Measurements from ENCODE around the gene STRIT1.

The STRIT1 gene

DNA sequence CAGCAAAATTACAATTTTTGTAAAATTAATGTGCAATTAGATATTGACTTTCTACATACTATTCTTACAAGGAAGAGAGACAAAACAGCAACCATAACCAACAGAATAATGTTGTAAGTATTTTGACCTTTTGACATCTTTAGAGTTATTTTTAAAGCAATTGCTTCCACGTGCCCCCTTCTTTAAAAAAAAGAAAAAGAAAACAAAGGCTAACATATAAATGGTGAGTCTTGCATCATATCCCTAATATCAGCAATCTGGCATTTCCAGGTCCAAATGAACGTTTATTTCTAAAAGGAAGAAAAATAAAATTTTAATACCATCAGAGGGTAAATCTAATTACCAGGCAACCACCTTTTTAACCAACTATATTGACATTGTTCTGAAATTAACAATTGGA is 19.3 kb upstream of the STRIT1 start:
- Histone ChIP-seq H3K4me1 (ENCODE audit: insufficient read depth, low read length) (no peaks in the 10 kb centered on the region), H3K27me3 (ENCODE audit: control insufficient read depth in 1 of 2, insufficient read depth in 2 of 2, low read length in 2 of 2) (no peaks in the 10 kb centered on the region), H3K4me3 (ENCODE audit: low read depth in 1 of 2, low read length in 2 of 2) (no peak overlapping the region), H3K27ac (ENCODE audit: low read depth, low read length) (no peak overlapping the region), H3K9ac (ENCODE audit: low read length) (no peak overlapping the region), H3K9me3 (ENCODE audit: low read length) (no peaks in the 10 kb centered on the region), H3K36me3 (ENCODE audit: insufficient read depth, low read length) (no peaks in the 10 kb centered on the region)

DNA sequence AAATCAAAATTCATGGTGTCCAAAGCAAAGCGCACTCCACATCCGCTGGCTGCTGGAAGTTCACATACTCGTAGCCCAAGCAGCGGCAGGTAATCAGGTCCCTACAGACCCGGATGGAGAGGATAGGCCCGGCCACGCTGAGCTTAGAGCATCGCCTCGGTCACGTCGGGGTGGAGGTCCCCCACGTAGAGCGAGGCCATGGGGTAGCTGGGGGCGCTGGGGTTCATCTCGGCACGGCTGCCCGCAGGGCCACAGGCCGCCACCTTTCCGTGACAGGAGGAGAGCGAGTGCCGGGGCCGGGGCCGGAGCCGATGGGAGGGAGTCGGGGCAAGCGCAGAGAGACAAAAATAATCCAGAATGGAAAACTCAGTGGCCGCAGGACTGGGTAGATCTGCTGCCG is 16.1 kb upstream of the STRIT1 start:
- Histone ChIP-seq H3K4me3 (ENCODE audit: low read depth in 1 of 2, low read length in 2 of 2) (no peak overlapping the region), H3K9me3 (ENCODE audit: low read length) (no peaks in the 10 kb centered on the region), H3K27ac (ENCODE audit: low read depth, low read length) (no peak overlapping the region), H3K4me1 (ENCODE audit: insufficient read depth, low read length) (no peaks in the 10 kb centered on the region), H3K27me3 (ENCODE audit: control insufficient read depth in 1 of 2, insufficient read depth in 2 of 2, low read length in 2 of 2) (no peaks in the 10 kb centered on the region), H3K9ac (ENCODE audit: low read length) (no peak overlapping the region), H3K36me3 (ENCODE audit: insufficient read depth, low read length) (no peaks in the 10 kb centered on the region)

DNA sequence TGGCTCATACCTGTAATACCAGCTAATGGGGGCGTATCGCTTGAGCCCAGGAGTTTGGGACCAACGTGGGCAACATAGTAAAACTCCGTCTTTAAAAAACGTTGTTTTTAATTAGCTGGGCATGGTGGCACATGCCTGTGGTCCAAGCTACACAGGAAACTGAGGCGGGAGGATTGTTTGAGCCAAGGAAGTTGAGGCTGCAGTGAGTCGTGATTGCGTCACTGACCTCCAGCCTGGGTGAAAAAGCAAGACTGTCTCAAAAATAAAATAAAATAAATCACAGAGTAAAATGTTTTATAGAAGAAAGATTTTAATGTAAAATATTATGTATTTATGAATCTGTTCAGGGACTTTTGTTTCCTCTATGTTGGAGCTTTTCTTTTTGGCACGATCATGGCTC is 15.3 kb upstream of the STRIT1 start:
- no peaks in the 10 kb centered on the region for H3K36me3 ChIP-seq (ENCODE audit: insufficient read depth, low read length)
- H3K27me3 ChIP-seq (ENCODE audit: control insufficient read depth in 1 of 2, insufficient read depth in 2 of 2, low read length in 2 of 2) = no peaks in the 10 kb centered on the region
- no peak overlapping the region for H3K27ac ChIP-seq (ENCODE audit: low read depth, low read length)
- no peaks in the 10 kb centered on the region for H3K9me3 ChIP-seq (ENCODE audit: low read length)
- H3K9ac ChIP-seq (ENCODE audit: low read length) = no peak overlapping the region
- H3K4me3 ChIP-seq (ENCODE audit: low read depth in 1 of 2, low read length in 2 of 2) = no peak overlapping the region
- H3K4me1 ChIP-seq (ENCODE audit: insufficient read depth, low read length) = no peaks in the 10 kb centered on the region

DNA sequence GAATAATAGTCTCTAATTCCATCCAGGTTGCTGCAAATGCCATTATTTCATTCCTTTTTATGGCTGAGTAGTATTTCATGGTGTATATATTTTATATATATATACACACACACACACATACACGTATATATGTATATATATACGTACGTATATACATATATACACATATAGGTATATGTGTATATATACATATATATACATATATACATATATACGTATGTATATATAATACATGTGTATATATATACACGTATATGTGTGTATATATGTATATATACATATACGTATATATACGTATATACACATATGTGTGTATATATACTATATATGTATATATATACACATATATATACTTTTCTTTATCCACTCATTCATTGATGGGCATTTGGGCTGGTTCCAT is 13.7 kb upstream of the STRIT1 start:
- Histone ChIP-seq H3K4me3 (ENCODE audit: low read depth in 1 of 2, low read length in 2 of 2) (no peak overlapping the region), H3K9me3 (ENCODE audit: low read length) (no peaks in the 10 kb centered on the region), H3K27me3 (ENCODE audit: control insufficient read depth in 1 of 2, insufficient read depth in 2 of 2, low read length in 2 of 2) (no peaks in the 10 kb centered on the region), H3K36me3 (ENCODE audit: insufficient read depth, low read length) (no peaks in the 10 kb centered on the region), H3K4me1 (ENCODE audit: insufficient read depth, low read length) (no peaks in the 10 kb centered on the region), H3K27ac (ENCODE audit: low read depth, low read length) (no peak overlapping the region), H3K9ac (ENCODE audit: low read length) (no peak overlapping the region)

DNA sequence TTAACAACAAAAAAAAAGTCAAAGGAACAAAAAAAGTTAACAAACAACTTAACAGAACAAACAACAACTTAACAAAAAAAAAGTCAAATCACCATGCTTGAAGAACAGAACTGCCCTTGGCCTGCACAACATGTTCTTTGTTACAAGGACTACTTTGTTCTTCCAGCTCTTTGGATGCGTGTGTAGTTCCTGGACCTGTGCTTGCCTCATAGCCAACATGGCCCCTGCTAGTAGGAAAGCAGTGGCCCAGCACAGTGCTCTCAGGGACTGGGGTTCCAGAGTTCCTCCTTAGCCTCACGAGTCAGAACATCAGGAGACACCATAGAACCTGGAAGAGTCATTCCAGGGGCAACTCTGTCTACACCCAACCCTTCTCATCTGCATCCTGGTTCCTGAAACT is 10.9 kb upstream of the STRIT1 start:
- Histone ChIP-seq H3K9me3 (ENCODE audit: low read length) (no peaks in the 10 kb centered on the region), H3K4me1 (ENCODE audit: insufficient read depth, low read length) (no peaks in the 10 kb centered on the region), H3K36me3 (ENCODE audit: insufficient read depth, low read length) (no peaks in the 10 kb centered on the region), H3K9ac (ENCODE audit: low read length) (no peak overlapping the region), H3K27ac (ENCODE audit: low read depth, low read length) (no peak overlapping the region), H3K27me3 (ENCODE audit: control insufficient read depth in 1 of 2, insufficient read depth in 2 of 2, low read length in 2 of 2) (no peaks in the 10 kb centered on the region), H3K4me3 (ENCODE audit: low read depth in 1 of 2, low read length in 2 of 2) (no peak overlapping the region)

DNA sequence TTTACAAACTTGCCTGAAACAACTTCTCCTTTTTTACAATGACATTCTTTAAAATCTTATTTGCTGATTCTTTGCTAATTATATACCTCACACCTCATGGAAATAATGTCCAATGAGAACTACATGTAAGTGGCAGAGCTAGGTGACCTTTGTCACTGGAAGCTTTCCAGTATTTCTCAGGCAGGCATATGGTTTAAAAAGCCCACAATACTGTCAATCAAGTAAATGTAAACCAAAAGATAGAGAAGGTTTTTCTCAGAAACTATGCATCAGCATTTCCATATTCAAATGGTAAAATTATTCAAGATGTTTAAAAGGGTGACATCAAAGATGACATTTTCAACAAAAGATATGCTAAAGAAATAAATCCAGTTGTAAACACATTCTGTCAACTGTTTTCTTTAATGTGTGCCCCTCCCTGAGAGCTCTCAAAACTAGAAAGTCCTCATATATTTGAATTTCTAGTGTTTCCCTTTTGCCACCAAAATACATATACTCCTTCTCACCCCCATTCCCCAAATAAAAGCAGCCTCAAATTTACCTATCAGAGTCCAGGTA is 10.1 kb upstream of the STRIT1 start:
- Histone ChIP-seq H3K36me3 (ENCODE audit: insufficient read depth, low read length) (no peaks in the 10 kb centered on the region), H3K4me1 (ENCODE audit: insufficient read depth, low read length) (no peaks in the 10 kb centered on the region), H3K4me3 (ENCODE audit: low read depth in 1 of 2, low read length in 2 of 2) (no peak overlapping the region), H3K9me3 (ENCODE audit: low read length) (no peaks in the 10 kb centered on the region), H3K9ac (ENCODE audit: low read length) (no peak overlapping the region), H3K27me3 (ENCODE audit: control insufficient read depth in 1 of 2, insufficient read depth in 2 of 2, low read length in 2 of 2) (no peaks in the 10 kb centered on the region), H3K27ac (ENCODE audit: low read depth, low read length) (no peak overlapping the region)

DNA sequence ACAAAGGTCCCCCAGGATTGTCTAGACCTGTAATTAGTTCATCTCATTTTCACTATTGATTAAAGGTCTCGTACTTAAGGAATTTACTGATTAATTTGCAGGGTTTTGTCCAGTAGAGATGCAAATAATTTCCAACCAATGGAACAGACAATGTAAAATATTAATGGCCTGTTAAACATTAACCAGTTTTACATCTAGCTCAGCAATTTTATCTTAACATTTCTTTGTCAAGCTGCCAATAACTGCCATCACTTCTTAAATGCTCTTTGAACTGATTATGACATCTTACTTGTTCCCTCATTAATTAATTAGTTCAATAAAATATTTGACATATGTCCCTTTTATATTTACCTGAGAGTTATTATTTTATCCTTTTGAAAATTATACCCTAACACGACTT is 9.4 kb upstream of the STRIT1 start:
- H3K9me3 ChIP-seq (ENCODE audit: low read length) = no peaks in the 10 kb centered on the region
- H3K36me3 ChIP-seq (ENCODE audit: insufficient read depth, low read length) = no peaks in the 10 kb centered on the region
- H3K9ac ChIP-seq (ENCODE audit: low read length) = no peak overlapping the region
- H3K4me1 ChIP-seq (ENCODE audit: insufficient read depth, low read length) = no peaks in the 10 kb centered on the region
- H3K4me3 ChIP-seq (ENCODE audit: low read depth in 1 of 2, low read length in 2 of 2) = no peak overlapping the region
- no peaks in the 10 kb centered on the region for H3K27me3 ChIP-seq (ENCODE audit: control insufficient read depth in 1 of 2, insufficient read depth in 2 of 2, low read length in 2 of 2)
- H3K27ac ChIP-seq (ENCODE audit: low read depth, low read length) = no peak overlapping the region

DNA sequence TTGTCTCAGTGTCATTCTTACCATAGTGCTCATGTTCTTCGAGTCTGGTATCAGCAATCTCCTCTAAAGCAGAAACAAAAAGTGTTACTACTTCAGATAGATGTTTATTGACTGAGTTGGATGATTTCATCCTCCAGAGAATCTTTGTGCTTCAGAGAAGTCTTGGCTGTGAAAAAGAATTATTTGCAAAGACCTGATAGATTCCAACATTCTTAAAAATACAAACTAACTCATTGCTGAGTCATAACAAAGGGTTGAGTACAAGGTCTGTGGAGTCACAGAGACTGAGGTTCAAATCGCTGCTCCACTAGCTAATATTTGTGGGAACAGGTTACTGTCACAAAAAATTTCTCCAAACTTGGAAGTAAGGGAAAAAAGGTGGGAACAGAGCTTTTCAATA is 9.0 kb upstream of the STRIT1 start:
- Histone ChIP-seq H3K9ac (ENCODE audit: low read length) (no peak overlapping the region), H3K27me3 (ENCODE audit: control insufficient read depth in 1 of 2, insufficient read depth in 2 of 2, low read length in 2 of 2) (no peaks in the 10 kb centered on the region), H3K4me3 (ENCODE audit: low read depth in 1 of 2, low read length in 2 of 2) (no peak overlapping the region), H3K9me3 (ENCODE audit: low read length) (no peaks in the 10 kb centered on the region), H3K27ac (ENCODE audit: low read depth, low read length) (no peak overlapping the region), H3K36me3 (ENCODE audit: insufficient read depth, low read length) (no peaks in the 10 kb centered on the region), H3K4me1 (ENCODE audit: insufficient read depth, low read length) (no peaks in the 10 kb centered on the region)

DNA sequence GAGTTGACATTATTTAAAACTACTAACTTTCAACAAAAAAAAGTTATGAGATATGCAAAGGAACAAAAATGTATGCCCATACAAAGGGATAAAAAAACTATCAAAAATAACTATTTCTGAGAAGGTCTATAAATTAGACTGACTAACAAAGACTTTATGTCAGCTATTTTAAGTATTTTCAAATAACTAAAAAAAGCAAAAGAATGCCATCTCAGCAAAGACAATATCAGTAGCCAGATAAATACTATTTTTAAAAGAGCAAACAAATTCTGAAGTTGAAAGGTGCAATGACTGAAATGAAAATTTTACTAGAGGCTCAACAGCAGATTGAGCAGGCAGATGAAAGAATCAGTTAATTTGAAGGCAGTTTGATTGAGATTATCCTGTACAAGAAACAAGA is 3.6 kb upstream of the STRIT1 start:
- Histone ChIP-seq H3K4me1 (ENCODE audit: insufficient read depth, low read length) (no peaks in the 10 kb centered on the region), H3K27me3 (ENCODE audit: control insufficient read depth in 1 of 2, insufficient read depth in 2 of 2, low read length in 2 of 2) (no peaks in the 10 kb centered on the region), H3K9me3 (ENCODE audit: low read length) (no peaks in the 10 kb centered on the region), H3K27ac (ENCODE audit: low read depth, low read length) (no peak overlapping the region), H3K4me3 (ENCODE audit: low read depth in 1 of 2, low read length in 2 of 2) (no peak overlapping the region), H3K9ac (ENCODE audit: low read length) (no peak overlapping the region), H3K36me3 (ENCODE audit: insufficient read depth, low read length) (no peaks in the 10 kb centered on the region)

DNA sequence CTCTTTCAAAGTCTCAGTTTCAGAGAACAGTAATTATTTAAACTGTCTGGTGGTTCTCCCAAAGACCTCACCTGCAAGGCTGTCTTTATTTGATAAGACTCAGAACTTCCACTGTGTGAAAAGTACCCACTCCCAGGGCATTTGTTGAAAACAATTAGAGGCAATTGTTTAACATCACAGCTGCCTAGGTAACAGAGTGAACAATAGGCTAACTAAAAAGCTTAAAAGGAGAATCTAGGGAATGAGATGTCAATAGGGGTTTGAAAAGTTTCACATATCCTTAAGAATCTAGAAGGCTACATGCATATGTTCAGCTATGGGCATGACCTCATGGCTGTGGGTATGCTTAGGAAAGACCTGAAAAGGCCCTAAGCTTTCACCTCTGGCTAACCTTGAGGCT is 2.9 kb upstream of the STRIT1 start:
- Histone ChIP-seq H3K27ac (ENCODE audit: low read depth, low read length) (no peak overlapping the region), H3K27me3 (ENCODE audit: control insufficient read depth in 1 of 2, insufficient read depth in 2 of 2, low read length in 2 of 2) (no peaks in the 10 kb centered on the region), H3K9ac (ENCODE audit: low read length) (no peak overlapping the region), H3K36me3 (ENCODE audit: insufficient read depth, low read length) (no peaks in the 10 kb centered on the region), H3K4me3 (ENCODE audit: low read depth in 1 of 2, low read length in 2 of 2) (no peak overlapping the region), H3K4me1 (ENCODE audit: insufficient read depth, low read length) (no peaks in the 10 kb centered on the region), H3K9me3 (ENCODE audit: low read length) (no peaks in the 10 kb centered on the region)

DNA sequence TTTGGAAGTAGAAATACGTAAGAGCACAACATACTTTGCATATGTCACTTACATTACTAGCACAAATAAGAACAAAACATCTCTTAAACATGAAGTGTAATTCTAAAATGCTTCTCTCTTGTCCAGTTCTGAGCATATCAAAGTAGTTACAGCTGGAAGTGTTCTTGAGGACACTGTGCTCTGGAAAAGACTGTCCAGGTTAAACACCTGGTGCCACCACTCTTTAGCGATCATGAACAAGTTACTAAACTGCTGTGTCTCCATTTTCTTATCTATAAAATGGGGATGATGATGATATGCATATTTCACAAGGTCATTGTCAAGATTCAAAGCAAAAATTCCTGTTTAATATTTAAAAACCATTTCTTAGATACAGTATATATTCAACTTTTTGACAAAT is 790 bp downstream of the STRIT1 start:
- H3K27ac ChIP-seq (ENCODE audit: low read depth, low read length) = no peak overlapping the region
- H3K9ac ChIP-seq (ENCODE audit: low read length) = no peak overlapping the region
- H3K9me3 ChIP-seq (ENCODE audit: low read length) = no peaks in the 10 kb centered on the region
- no peaks in the 10 kb centered on the region for H3K27me3 ChIP-seq (ENCODE audit: control insufficient read depth in 1 of 2, insufficient read depth in 2 of 2, low read length in 2 of 2)
- H3K4me3 ChIP-seq (ENCODE audit: low read depth in 1 of 2, low read length in 2 of 2) = no peak overlapping the region
- no peaks in the 10 kb centered on the region for H3K4me1 ChIP-seq (ENCODE audit: insufficient read depth, low read length)
- H3K36me3 ChIP-seq (ENCODE audit: insufficient read depth, low read length) = no peaks in the 10 kb centered on the region

DNA sequence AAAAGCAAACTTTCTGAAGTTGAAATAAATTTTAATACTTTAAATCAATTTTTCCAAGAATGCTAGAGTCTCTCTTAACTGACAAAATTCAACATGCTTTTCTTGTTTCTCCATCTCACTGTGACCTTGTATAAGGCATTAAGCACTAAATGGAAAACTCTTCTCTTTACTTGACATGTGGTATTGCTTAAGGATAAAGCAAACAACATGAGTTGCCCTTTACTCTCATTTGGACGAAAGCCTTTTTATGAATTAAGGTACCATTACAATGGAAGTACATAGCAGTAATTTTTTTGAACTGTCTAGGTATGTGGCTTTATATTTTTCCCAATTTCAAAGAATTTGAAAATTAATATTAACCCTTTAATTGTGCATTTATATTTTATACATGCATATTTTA is 1.4 kb downstream of the STRIT1 start:
- H3K9me3 ChIP-seq (ENCODE audit: low read length) = no peaks in the 10 kb centered on the region
- no peaks in the 10 kb centered on the region for H3K4me1 ChIP-seq (ENCODE audit: insufficient read depth, low read length)
- no peak overlapping the region for H3K4me3 ChIP-seq (ENCODE audit: low read depth in 1 of 2, low read length in 2 of 2)
- no peaks in the 10 kb centered on the region for H3K36me3 ChIP-seq (ENCODE audit: insufficient read depth, low read length)
- H3K27ac ChIP-seq (ENCODE audit: low read depth, low read length) = no peak overlapping the region
- no peak overlapping the region for H3K9ac ChIP-seq (ENCODE audit: low read length)
- no peaks in the 10 kb centered on the region for H3K27me3 ChIP-seq (ENCODE audit: control insufficient read depth in 1 of 2, insufficient read depth in 2 of 2, low read length in 2 of 2)

Measured in muscle layer of colon (tissue), 2 donors.